K562 (cell line): ENCODE measurements around the gene POLRMT. TPM values are rescaled to one million over a fixed set of nuclear protein-coding genes. Genes with fewer than 3 reads are reported as not detected.

Source experiments
- ARID4B ChIP-seq: sonication (generic); formaldehyde crosslinking; IDR thresholded peaks from 2 replicates; pipeline ENCODE4 v1.8.0; 2022; ENCODE audit warnings: mild to moderate bottlenecking, missing genetic modification reagents
- ATF1 ChIP-seq, 2 experiments: fragments of 450-650 bp in 1 of 2; IDR thresholded peaks; 2 replicates each; pipeline ENCODE4 v1.6.1; 2016; ENCODE audit warnings: missing compliant biosample characterization in 1 of 2, missing genetic modification characterization in 1 of 2
- CBFB ChIP-seq: sonication (generic); formaldehyde crosslinking; IDR thresholded peaks from 2 replicates; pipeline ENCODE4 v1.4.0; 2020; ENCODE audit warnings: mild to moderate bottlenecking, missing genetic modification reagents
- CREM ChIP-seq: IDR thresholded peaks from 2 replicates; pipeline ENCODE4 v1.6.1; 2014; ENCODE audit warnings: antibody characterized with exemption, low read depth
- GABPB1 ChIP-seq: sonication (generic); formaldehyde crosslinking; IDR thresholded peaks from 2 replicates; pipeline ENCODE4 v1.8.0; 2022; ENCODE audit warnings: mild to moderate bottlenecking, missing genetic modification reagents
- HDGF ChIP-seq: fragments of 450-650 bp; IDR thresholded peaks from 2 replicates; pipeline ENCODE4 v1.6.1; 2016
- MNT ChIP-seq, 2 experiments: fragments of 450-650 bp; conservative IDR thresholded peaks; 2 replicates each; pipeline ENCODE4 v1.6.1; 2017; ENCODE audit warnings: mild to moderate bottlenecking in 2 of 2, moderate library complexity in 2 of 2
- NCOA1 ChIP-seq: fragments of 450-650 bp; IDR thresholded peaks from 2 replicates; pipeline ENCODE4 v1.6.1; 2016; ENCODE audit warnings: low read depth
- NCOA2 ChIP-seq, 2 experiments: fragments of 450-650 bp; IDR thresholded peaks; 2 replicates each; pipeline ENCODE4 v1.6.1; 2018; ENCODE audit warnings: mild to moderate bottlenecking in 2 of 2, moderate library complexity in 1 of 2; ENCODE audit not compliant: partially characterized antibody in 2 of 2
- NFE2L1 ChIP-seq: fragments of 450-650 bp; IDR thresholded peaks from 2 replicates; pipeline ENCODE4 v1.6.1; 2016; ENCODE audit warnings: missing genetic modification characterization, low read depth, mild to moderate bottlenecking, missing compliant biosample characterization, moderate library complexity, borderline replicate concordance
- NR1H2 ChIP-seq: sonication (generic); formaldehyde crosslinking; IDR thresholded peaks from 2 replicates; pipeline ENCODE4 v1.4.0; 2020; ENCODE audit warnings: mild to moderate bottlenecking, missing genetic modification reagents
- RNF2 ChIP-seq: sonication (generic); IDR thresholded peaks from 2 replicates; pipeline ENCODE4 v1.6.1; 2016
- SOX6 ChIP-seq: fragments of 450-650 bp; IDR thresholded peaks from 2 replicates; pipeline ENCODE4 v1.6.1; 2014; ENCODE audit warnings: mild to moderate bottlenecking
- STAG1 ChIP-seq: sonication (generic); formaldehyde crosslinking; IDR thresholded peaks from 2 replicates; pipeline ENCODE4 v1.5.0; 2020; ENCODE audit warnings: missing genetic modification reagents, borderline replicate concordance
- SUPT5H ChIP-seq: fragments of 450-650 bp; IDR thresholded peaks from 2 replicates; pipeline ENCODE4 v1.6.1; 2016
- TCF3 ChIP-seq: sonication (generic); formaldehyde crosslinking; IDR thresholded peaks from 2 replicates; pipeline ENCODE4 v1.4.0; 2020; ENCODE audit warnings: mild to moderate bottlenecking, missing genetic modification reagents
- TEAD2 ChIP-seq: fragments of 450-650 bp; IDR thresholded peaks from 2 replicates; pipeline ENCODE4 v1.6.1; 2016; ENCODE audit warnings: missing genetic modification characterization, control low read depth, missing compliant biosample characterization
- TEAD4 ChIP-seq, 2 experiments: sonication (generic) in 1 of 2; formaldehyde crosslinking in 1 of 2; IDR thresholded peaks; 2 replicates each; pipeline versions ENCODE4 v1.6.1 to v1.8.0; 2012 to 2022; ENCODE audit warnings: borderline replicate concordance in 1 of 2, inconsistent platforms in 1 of 2, low read length in 1 of 2, mild to moderate bottlenecking in 1 of 2, missing genetic modification reagents in 1 of 2
- VEZF1 ChIP-seq: fragments of 200-800 bp; sonication (Bioruptor generic); IDR thresholded peaks from 2 replicates; pipeline ENCODE4 v1.6.1; 2017; ENCODE audit warnings: missing genetic modification characterization, missing compliant biosample characterization
- ZNF184 ChIP-seq: sonication (generic); formaldehyde crosslinking; IDR thresholded peaks from 2 replicates; pipeline ENCODE4 v1.5.0; 2020; ENCODE audit warnings: missing genetic modification reagents
- ZNF197 ChIP-seq: fragments of 200-800 bp; sonication (Bioruptor generic); IDR thresholded peaks from 2 replicates; pipeline ENCODE4 v1.6.1; 2016; ENCODE audit warnings: low read depth, missing genetic modification characterization, missing compliant biosample characterization
- ZNF263 ChIP-seq: sonication (generic); formaldehyde crosslinking; IDR thresholded peaks from 2 replicates; pipeline ENCODE4 v1.8.0; 2022; ENCODE audit warnings: mild to moderate bottlenecking, missing genetic modification reagents, borderline replicate concordance
- polyA plus RNA-seq, 8 experiments: library from polyadenylated mRNA; depleted of rRNA in 4 of 8; stranded (reverse) in 5 of 8; unstranded in 3 of 8; fragments of >200 nt; fragmentation: Nextera tagmentation in 2 of 8; fragmentation: Illumina TruSeq in 1 of 8; extraction: Ambion mirVana in 2 of 8; extraction: Trizol in 1 of 8; gene quantifications; 2 replicates each; pipeline versions ENCODE4 v1.2.1 to v1.2.3, GENCODE V29; 2011 to 2014; ENCODE audit warnings: inconsistent platforms in 1 of 8, missing spikeins in 1 of 8
- total RNA-seq, 7 experiments: library from RNA; depleted of rRNA in 6 of 7; stranded (reverse); fragments of >200 nt in 6 of 7; fragmentation: Illumina TruSeq in 2 of 7; extraction: Trizol in 2 of 7; gene quantifications; 2 replicates each; pipeline versions ENCODE4 v1.2.1 to v1.2.3, GENCODE V29; 2011 to 2021; ENCODE audit warnings: low replicate concordance in 1 of 7

Gene POLRMT
- total and polyA plus RNA-seq, 9 of the 15 experiments (the other 6 are each of a cell fraction or from before 2014, with no cell fraction given), result 30.3 to 144 (median 68.0) TPM

- no peak for TF ChIP-seq TEAD2 (tag)
- peak; percentile 40 for TF ChIP-seq CREM
- no peak for TF ChIP-seq STAG1 (CRISPR knock-in tag)
- peak; percentile 98 for TF ChIP-seq VEZF1
- TF ChIP-seq NFE2L1 (tag), result no peak
- no peak for TF ChIP-seq ATF1 (CRISPR knock-in tag; IDR thresholded peaks at IDR 0.05)
- TF ChIP-seq ATF1 (tag; IDR thresholded peaks at IDR 0.05), result 0 out of 2 replicates have a peak, but pooled peaks have one; percentile 17
- TF ChIP-seq ZNF184 (CRISPR knock-in tag), result no peak
- peak; percentile 86 for TF ChIP-seq GABPB1 (CRISPR knock-in tag)
- TF ChIP-seq RNF2, result peak; percentile 84; the same call in 1 of the 2 replicates
- no peak for TF ChIP-seq ZNF197 (CRISPR knock-in tag)
- TF ChIP-seq TEAD4 (IDR thresholded peaks at IDR 0.05; ENCODE audit: low read length), result peak; percentile 35; the same call in 1 of the 2 replicates
- TF ChIP-seq TEAD4 (CRISPR knock-in tag; IDR thresholded peaks at IDR 0.05; ENCODE audit: borderline replicate concordance), result no peak
- TF ChIP-seq ZNF263 (CRISPR knock-in tag), result no peak
- TF ChIP-seq NR1H2 (CRISPR knock-in tag), result no peak
- TF ChIP-seq MNT (conservative IDR thresholded peaks at IDR 0.05), result peak; percentile 49 to 69; a peak in 3 of 4 replicates
- no peak for TF ChIP-seq HDGF
- peak; percentile 52 for TF ChIP-seq SUPT5H
- no peak; the same call in 1 of the 2 replicates for TF ChIP-seq ARID4B (CRISPR knock-in tag)
- 0 out of 2 replicates have a peak, but pooled peaks have one; percentile 15 for TF ChIP-seq SOX6
- TF ChIP-seq NCOA1, result peak; percentile 81
- TF ChIP-seq NCOA2 (IDR thresholded peaks at IDR 0.05; ENCODE audit: partially characterized antibody in 2 of 2), result no peak
- peak; percentile 40; the same call in 1 of the 2 replicates for TF ChIP-seq TCF3 (CRISPR knock-in tag)
- TF ChIP-seq CBFB (CRISPR knock-in tag), result no peak
These were observed 22.4 kb downstream of the POLRMT start (continued) for GRCh38 chr19:610801-611480.
